H1 (cell line): Measurements from ENCODE around the gene ARMH4. TPM values are rescaled to one million over a fixed set of nuclear protein-coding genes. Genes with fewer than 3 reads are reported as not detected.

Experiments used
- CTCF ChIA-PET: fragments of 300-600 bp; sonication (Branson Sonifier 250); formaldehyde crosslinking; loops from one replicate; lab custom pipeline; 2021; ENCODE audit not compliant: partially characterized antibody; lab: Charles Lee
- POLR2A ChIA-PET: fragments of 300-600 bp; sonication (Branson Sonifier 250); formaldehyde crosslinking; loops from one replicate; lab custom pipeline; 2021; ENCODE audit warnings: inconsistent platforms; ENCODE audit not compliant: partially characterized antibody; lab: Charles Lee
- DNase-seq, 2 experiments: peaks; one replicate each; pipeline versions ENCODE4 v3.0.0 to v3.0.0-alpha.2; 2010 to 2022; ENCODE audit warnings: low spot score in 2 of 2, low read depth in 1 of 2, mixed read lengths in 1 of 2
- FAIRE-seq: peaks from 2 replicates; lab custom pipeline; 2011; peaks lifted over from hg19 to GRCh38; lab: Jason Lieb, UNC
- H2AFZ ChIP-seq: 2 replicates; pipeline ENCODE4 v1.8.1; 2012; ENCODE audit warnings: low read length, inconsistent platforms
- H2AK5ac ChIP-seq: 2 replicates; pipeline ENCODE4 v1.6.1; 2013; ENCODE audit warnings: low read depth, low read length
- H2BK120ac ChIP-seq: replicated peaks from 2 replicates; pipeline ENCODE3; 2013; ENCODE audit warnings: low read depth, low read length, inconsistent platforms
- H2BK12ac ChIP-seq: 2 replicates; pipeline ENCODE4 v1.6.1; 2013; ENCODE audit warnings: low read depth, low read length
- H2BK15ac ChIP-seq: 2 replicates; pipeline ENCODE4 v1.6.1; 2013; ENCODE audit warnings: low read length
- H2BK20ac ChIP-seq: 2 replicates; pipeline ENCODE4 v1.6.1; 2013; ENCODE audit warnings: low read length
- H2BK5ac ChIP-seq: 2 replicates; pipeline ENCODE4 v1.6.1; 2013; ENCODE audit warnings: low read depth, low read length
- H3K14ac ChIP-seq: 2 replicates; pipeline ENCODE4 v1.6.1; 2013; ENCODE audit warnings: inconsistent platforms; ENCODE audit not compliant: insufficient read length
- H3K18ac ChIP-seq: 2 replicates; pipeline ENCODE4 v1.6.1; 2013; ENCODE audit warnings: low read length; ENCODE audit errors: extremely low read depth
- H3K23ac ChIP-seq: 2 replicates; pipeline ENCODE4 v1.6.1; 2013; ENCODE audit warnings: inconsistent platforms; ENCODE audit not compliant: insufficient read length
- H3K23me2 ChIP-seq: 2 replicates; pipeline ENCODE4 v1.6.1; 2013; ENCODE audit warnings: low read depth, low read length
- H3K27ac ChIP-seq: 2 replicates; pipeline ENCODE4 v1.6.1; 2011; ENCODE audit warnings: low read depth, low read length, inconsistent platforms
- H3K27me3 ChIP-seq, 4 experiments: replicated peaks in 1 of 4; 1 replicate in 1 of 4; 2 replicates in 3 of 4; pipeline versions ENCODE4 v1.6.1 to v1.8.1; 2011 to 2013; ENCODE audit warnings: low read length in 3 of 4, mild to moderate bottlenecking in 3 of 4, inconsistent platforms in 2 of 4, mixed read lengths in 2 of 4, moderate library complexity in 1 of 4; ENCODE audit not compliant: control insufficient read depth in 3 of 4, insufficient read depth in 3 of 4; ENCODE audit errors: extremely low read depth in 1 of 4
- H3K36me3 ChIP-seq, 4 experiments: 2 replicates each; pipeline versions ENCODE4 v1.6.1 to v1.8.1; 2011 to 2013; ENCODE audit warnings: mild to moderate bottlenecking in 4 of 4, low read length in 3 of 4, moderate library complexity in 2 of 4, control low read depth in 1 of 4, inconsistent platforms in 1 of 4; ENCODE audit not compliant: insufficient read depth in 4 of 4, control insufficient read depth in 2 of 4
- H3K4ac ChIP-seq: replicated peaks from 2 replicates; pipeline ENCODE3; 2013; ENCODE audit warnings: low read length, low read depth, mixed read lengths, inconsistent platforms; ENCODE audit not compliant: insufficient read length
- H3K4me1 ChIP-seq, 4 experiments: replicated peaks in 1 of 4; 1 replicate in 1 of 4; 2 replicates in 3 of 4; pipeline versions ENCODE4 v1.6.1 to v1.8.1; 2011 to 2013; ENCODE audit warnings: low read length in 3 of 4, inconsistent platforms in 2 of 4, mixed read lengths in 1 of 4; ENCODE audit not compliant: insufficient read depth in 4 of 4, control insufficient read depth in 3 of 4
- H3K4me2 ChIP-seq, 2 experiments: 2 replicates each; pipeline versions ENCODE4 v1.6.1 to v1.8.1; 2011 to 2013; ENCODE audit warnings: low read depth in 2 of 2, low read length in 2 of 2, control low read depth in 1 of 2, inconsistent platforms in 1 of 2, mild to moderate bottlenecking in 1 of 2; ENCODE audit not compliant: insufficient read depth in 1 of 2
- H3K4me3 ChIP-seq, 4 experiments: fragments of 200-600, 300-600 bp in 1 of 4; sonication (generic), shearing (Covaris generic), sonication (Bioruptor Twin) in 1 of 4; 2 replicates each; pipeline versions ENCODE4 v1.5.1 to v1.8.1; 2011 to 2016; ENCODE audit warnings: low read length in 4 of 4, low read depth in 3 of 4, control low read depth in 2 of 4, inconsistent platforms in 2 of 4, mild to moderate bottlenecking in 2 of 4, mixed read lengths in 1 of 4, moderate library complexity in 1 of 4; ENCODE audit not compliant: insufficient read depth in 2 of 4; ENCODE audit errors: extremely low read depth in 1 of 4
- H3K56ac ChIP-seq: replicated peaks from 2 replicates; pipeline ENCODE3; 2013; ENCODE audit warnings: low read depth, mild to moderate bottlenecking, mixed read lengths, low read length, inconsistent platforms; ENCODE audit not compliant: insufficient read length
- H3K79me1 ChIP-seq: 2 replicates; pipeline ENCODE4 v1.6.1; 2013; ENCODE audit warnings: low read depth, low read length, control low read depth
- H3K79me2 ChIP-seq, 2 experiments: 2 replicates each; pipeline versions ENCODE4 v1.6.1 to v1.8.1; 2012 to 2013; ENCODE audit warnings: low read length in 2 of 2, mild to moderate bottlenecking in 2 of 2, inconsistent platforms in 1 of 2; ENCODE audit not compliant: insufficient read depth in 2 of 2, control insufficient read depth in 1 of 2
- H3K9ac ChIP-seq, 4 experiments: replicated peaks in 1 of 4; 1 replicate in 1 of 4; 2 replicates in 3 of 4; pipeline versions ENCODE4 v1.6.1 to v1.8.1; 2011 to 2013; ENCODE audit warnings: low read depth in 3 of 4, low read length in 3 of 4, control low read depth in 2 of 4, mild to moderate bottlenecking in 2 of 4, moderate library complexity in 2 of 4, inconsistent platforms in 1 of 4; ENCODE audit errors: extremely low read depth in 1 of 4
- H3K9me3 ChIP-seq, 2 experiments: 2 replicates each; pipeline versions ENCODE4 v1.6.1 to v1.8.1; 2012 to 2013; ENCODE audit warnings: mild to moderate bottlenecking in 2 of 2, moderate library complexity in 2 of 2, control low read depth in 1 of 2, inconsistent platforms in 1 of 2, low read depth in 1 of 2, low read length in 1 of 2, mixed read lengths in 1 of 2; ENCODE audit not compliant: insufficient read depth in 2 of 2
- H4K20me1 ChIP-seq, 2 experiments: replicated peaks in 1 of 2; 2 replicates each; pipeline versions ENCODE3 to v1.8.1; 2011 to 2013; ENCODE audit warnings: inconsistent platforms in 2 of 2, low read length in 2 of 2, mild to moderate bottlenecking in 1 of 2; ENCODE audit not compliant: insufficient read depth in 2 of 2, control insufficient read depth in 1 of 2
- H4K5ac ChIP-seq: 2 replicates; pipeline ENCODE4 v1.6.1; 2013; ENCODE audit warnings: low read length, low read depth, mixed read lengths, inconsistent platforms; ENCODE audit not compliant: insufficient read length
- H4K8ac ChIP-seq: 2 replicates; pipeline ENCODE4 v1.8.0; 2013; ENCODE audit warnings: mild to moderate bottlenecking, moderate library complexity, low read length, inconsistent platforms; ENCODE audit not compliant: insufficient read depth; ENCODE audit errors: extremely low read depth
- H4K91ac ChIP-seq: replicated peaks from 2 replicates; pipeline ENCODE3; 2013; ENCODE audit warnings: low read length, mixed read lengths, inconsistent platforms; ENCODE audit not compliant: insufficient read length
- CEBPB ChIP-seq: IDR thresholded peaks from 2 replicates; pipeline ENCODE4 v1.6.1; 2012; ENCODE audit warnings: low read depth, low read length
- CTBP2 ChIP-seq: IDR thresholded peaks from 2 replicates; pipeline ENCODE4 v1.7.0; 2011; ENCODE audit warnings: borderline replicate concordance, mild to moderate bottlenecking, moderate library complexity, mixed read lengths, low read length; ENCODE audit not compliant: insufficient read depth, insufficient read length
- CTCF ChIP-seq, 3 experiments: IDR thresholded peaks; 1 replicate in 2 of 3; 2 replicates in 1 of 3; pipeline versions ENCODE4 v1.5.1 to v1.6.1; 2011; ENCODE audit warnings: low read length in 3 of 3, mild to moderate bottlenecking in 3 of 3, inconsistent platforms in 2 of 3, low read depth in 1 of 3, moderate library complexity in 1 of 3; ENCODE audit not compliant: insufficient read depth in 1 of 3; ENCODE audit errors: control extremely low read depth in 1 of 3
- EGR1 ChIP-seq: IDR thresholded peaks from 2 replicates; pipeline ENCODE4 v1.6.1; 2011; ENCODE audit warnings: low read depth, low read length, borderline replicate concordance
- KDM1A ChIP-seq: fragments of 200-600, 300-600 bp; sonication (generic); IDR thresholded peaks from 2 replicates; pipeline ENCODE4 v1.7.1; 2016; ENCODE audit warnings: mild to moderate bottlenecking, low read length, borderline replicate concordance
- KDM4A ChIP-seq: IDR thresholded peaks from one replicate; pipeline ENCODE4 v1.7.1; 2012; ENCODE audit warnings: low read depth, mild to moderate bottlenecking, moderate library complexity, low read length, inconsistent platforms; ENCODE audit not compliant: severe bottlenecking
- RXRA ChIP-seq: IDR thresholded peaks from 2 replicates; pipeline ENCODE4 v1.6.1; 2011; ENCODE audit warnings: low read depth, mild to moderate bottlenecking, low read length, moderate library complexity; ENCODE audit not compliant: insufficient read depth
- SIRT6 ChIP-seq: IDR thresholded peaks from one replicate; pipeline ENCODE4 v1.7.1; 2012; ENCODE audit warnings: low read length, inconsistent platforms
- TCF12 ChIP-seq: IDR thresholded peaks from 2 replicates; pipeline ENCODE4 v1.6.1; 2011; ENCODE audit warnings: low read depth, mild to moderate bottlenecking, low read length
- TEAD4 ChIP-seq: IDR thresholded peaks from 2 replicates; pipeline ENCODE4 v1.6.1; 2012; ENCODE audit warnings: low read depth, low read length, inconsistent platforms, mixed read lengths
- YY1 ChIP-seq: IDR thresholded peaks from 2 replicates; pipeline ENCODE4 v1.6.1; 2011; ENCODE audit warnings: low read depth, mild to moderate bottlenecking, low read length
- polyA plus RNA-seq, 7 experiments: library from polyadenylated mRNA; depleted of rRNA in 3 of 7; stranded (reverse) in 5 of 7; unstranded in 2 of 7; fragments of >200 nt in 5 of 7; fragments of 200-250 nt in 2 of 7; gene quantifications; 1 replicate in 5 of 7; 2 replicates in 1 of 7; 4 replicates in 1 of 7; pipeline versions ENCODE4 v1.2.1 to v1.2.3, GENCODE V29; 2011 to 2013; ENCODE audit warnings: missing spikeins in 2 of 7, mixed read lengths in 2 of 7
- total RNA-seq: library from RNA; stranded (reverse); fragmentation: NEBNext Ultra II Directional; extraction: Animal tissue kit (Norgen Biotek cat#: 25700); gene quantifications from 2 replicates; pipeline ENCODE4 v1.2.1, GENCODE V29; 2021

The ARMH4 gene
- total and polyA plus RNA-seq, 2 of the 8 experiments (the other 6 are each of a cell fraction or from before 2014, with no cell fraction given) = 7.1 to 25.4 TPM

GRCh38 chr14:57976701-57977100, 175.3 kb downstream of the ARMH4 start:
- H3K4ac ChIP-seq = no peak overlapping the region
- no peak overlapping the region for H3K14ac ChIP-seq
- H4K5ac ChIP-seq = no peak overlapping the region
- no peaks in the 10 kb centered on the region for H3K79me2 ChIP-seq
- H4K8ac ChIP-seq = no peak overlapping the region
- no peak overlapping the region for H4K91ac ChIP-seq
- H3K23me2 ChIP-seq = no peaks in the 10 kb centered on the region
- no peak overlapping the region for H3K23ac ChIP-seq
- ChIA-PET CTCF (no interaction called here), POLR2A (no interaction called here)
- H3K4me3 ChIP-seq = no peak overlapping the region
- peaks cover 0 to 4% (median 0%) of the 10 kb centered on the region in 4 experiments; a peak in 1 of 7 replicates for H3K4me1 ChIP-seq
- no peak overlapping the region for H2BK5ac ChIP-seq
- H2BK12ac ChIP-seq = no peak overlapping the region
- no peak overlapping the region for H3K9ac ChIP-seq
- no peaks in the 10 kb centered on the region for H3K9me3 ChIP-seq
- no peaks in the 10 kb centered on the region for H4K20me1 ChIP-seq
- no peak overlapping the region for H3K4me2 ChIP-seq
- no peaks in the 10 kb centered on the region for H3K36me3 ChIP-seq
- TF ChIP-seq TCF12 (no peak), RXRA (no peak), SIRT6 (no peak), KDM4A (no peak), EGR1 (no peak), CTBP2 (no peak), CEBPB (no peak), KDM1A (no peak), TEAD4 (no peak), YY1 (no peak), CTCF (IDR thresholded peaks at IDR 0.05; ENCODE audit: control extremely low read depth in 1 of 3, insufficient read depth in 1 of 3, low read depth in 1 of 3, low read length in 3 of 3) (no peak)
- FAIRE-seq (no peak), DNase-seq (no peak)
- H2AFZ ChIP-seq = no peak overlapping the region
- no peak overlapping the region for H3K18ac ChIP-seq
- H2BK15ac ChIP-seq = no peak overlapping the region
- no peak overlapping the region for H3K56ac ChIP-seq
- H2AK5ac ChIP-seq = no peak overlapping the region
- H2BK120ac ChIP-seq = no peak overlapping the region
- H3K79me1 ChIP-seq = no peaks in the 10 kb centered on the region
- H2BK20ac ChIP-seq = no peak overlapping the region
- H3K27ac ChIP-seq = no peak overlapping the region
- no peaks in the 10 kb centered on the region for H3K27me3 ChIP-seq
